GM18511 (cell line): ENCODE data around the gene SMIM9.

Experiments used
- ATAC-seq: cut with Tn5 transposase; IDR thresholded peaks from one replicate; pipeline ENCODE4 v1.9.1; 2021; ENCODE audit warnings: mild to moderate bottlenecking, moderate library complexity; ENCODE audit not compliant: unreplicated experiment

The SMIM9 gene

DNA sequence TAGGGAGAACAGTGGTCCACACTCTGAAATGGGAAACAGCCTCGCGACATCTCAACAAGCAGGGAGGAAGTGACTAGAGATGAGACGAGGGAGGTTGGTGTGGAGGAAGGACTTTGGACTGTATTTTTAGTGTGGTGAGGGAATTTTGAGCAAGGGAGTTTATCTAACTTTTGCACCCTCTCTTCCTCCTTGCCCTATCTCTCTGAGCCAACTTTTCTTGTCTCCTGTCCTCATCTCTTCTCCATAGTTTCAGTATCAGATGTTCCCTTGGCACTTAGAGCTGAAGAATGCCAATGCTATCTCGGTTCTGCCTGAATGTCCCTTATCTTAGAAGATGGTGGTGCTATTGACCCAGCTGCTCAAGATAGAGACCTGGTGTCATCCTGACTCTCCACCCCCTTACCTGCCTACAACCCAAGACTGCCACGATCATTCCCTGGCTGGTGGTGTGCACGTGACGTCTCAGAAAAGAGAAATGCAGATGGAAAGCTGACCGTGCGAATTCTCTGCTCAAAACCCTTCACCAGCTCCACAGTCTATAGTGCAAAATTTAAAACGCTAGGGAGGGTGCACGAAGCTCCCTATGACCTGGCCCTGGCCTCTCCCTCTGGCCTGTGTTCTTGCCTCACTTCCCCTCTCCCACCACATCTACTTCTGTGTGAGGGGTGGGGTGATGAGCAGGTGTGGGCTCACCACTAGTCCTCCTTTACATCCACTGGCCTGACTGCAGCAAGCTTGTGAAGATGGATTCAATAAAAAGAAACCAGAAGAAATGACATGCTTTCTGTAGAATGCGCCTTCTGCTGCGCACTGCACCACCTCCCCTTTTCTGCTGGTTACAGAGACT is 50.1 kb downstream of the SMIM9 start:
- no peak for ATAC-seq

DNA sequence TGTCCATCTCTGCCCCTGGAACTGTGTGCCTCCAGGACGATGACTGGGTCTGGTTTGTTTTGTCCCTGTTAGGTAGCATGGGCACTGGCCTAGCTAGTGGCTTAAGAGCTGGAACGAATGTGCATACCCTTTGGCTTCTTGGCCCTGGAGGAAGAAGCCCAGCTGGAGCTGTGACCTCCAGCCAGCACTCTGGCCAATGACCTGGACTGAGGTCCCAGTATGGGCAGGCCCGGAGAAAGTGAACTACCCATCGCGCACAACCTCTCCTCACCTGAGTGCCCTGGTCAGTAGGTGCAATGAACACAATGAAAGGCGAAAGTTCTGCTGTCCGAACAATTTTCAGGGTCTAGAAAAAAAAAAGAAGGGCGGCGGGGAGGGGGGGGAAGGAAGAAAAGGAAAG is 53.5 kb downstream of the SMIM9 start:
- ATAC-seq = no peak

DNA sequence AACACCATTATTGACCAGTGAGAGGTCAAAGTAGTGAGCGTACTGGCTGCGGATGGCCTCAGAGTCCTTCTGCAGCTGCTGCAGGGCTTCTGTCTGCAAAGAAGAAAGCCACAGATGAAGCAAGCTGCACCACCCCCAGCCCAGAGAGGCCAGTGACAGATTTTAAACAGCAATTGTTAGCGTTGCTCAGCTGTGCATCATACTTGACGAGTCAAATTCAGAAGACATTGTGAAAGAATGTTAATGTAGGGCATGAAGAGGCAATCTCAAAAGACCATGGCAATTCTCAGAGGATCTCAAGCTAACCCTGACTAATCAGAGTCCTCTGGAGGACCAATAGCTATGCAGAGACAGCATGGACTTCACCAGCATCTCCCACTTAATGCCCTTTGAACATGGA is 55.2 kb downstream of the SMIM9 start:
- no peak for ATAC-seq

DNA sequence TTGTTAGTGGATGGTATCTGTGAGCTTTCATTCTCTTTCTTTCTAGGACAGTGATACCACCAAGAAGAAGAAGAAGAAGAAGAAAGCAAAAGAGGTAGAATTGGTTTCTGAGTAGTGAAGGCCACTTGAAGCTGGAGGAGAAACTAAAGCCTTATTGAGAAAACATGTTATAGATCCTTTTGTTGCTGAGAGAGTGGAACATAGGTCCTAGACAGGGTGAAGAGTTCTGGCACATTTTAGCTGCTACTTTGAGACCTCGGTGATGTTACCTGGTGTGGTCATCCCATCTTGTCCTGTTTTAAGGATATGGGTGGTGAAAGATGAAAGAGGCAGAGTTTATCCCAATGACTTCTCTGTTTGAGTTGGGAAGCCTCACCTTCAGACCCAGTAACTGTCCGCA is 57.7 kb downstream of the SMIM9 start:
- no peak for ATAC-seq

DNA sequence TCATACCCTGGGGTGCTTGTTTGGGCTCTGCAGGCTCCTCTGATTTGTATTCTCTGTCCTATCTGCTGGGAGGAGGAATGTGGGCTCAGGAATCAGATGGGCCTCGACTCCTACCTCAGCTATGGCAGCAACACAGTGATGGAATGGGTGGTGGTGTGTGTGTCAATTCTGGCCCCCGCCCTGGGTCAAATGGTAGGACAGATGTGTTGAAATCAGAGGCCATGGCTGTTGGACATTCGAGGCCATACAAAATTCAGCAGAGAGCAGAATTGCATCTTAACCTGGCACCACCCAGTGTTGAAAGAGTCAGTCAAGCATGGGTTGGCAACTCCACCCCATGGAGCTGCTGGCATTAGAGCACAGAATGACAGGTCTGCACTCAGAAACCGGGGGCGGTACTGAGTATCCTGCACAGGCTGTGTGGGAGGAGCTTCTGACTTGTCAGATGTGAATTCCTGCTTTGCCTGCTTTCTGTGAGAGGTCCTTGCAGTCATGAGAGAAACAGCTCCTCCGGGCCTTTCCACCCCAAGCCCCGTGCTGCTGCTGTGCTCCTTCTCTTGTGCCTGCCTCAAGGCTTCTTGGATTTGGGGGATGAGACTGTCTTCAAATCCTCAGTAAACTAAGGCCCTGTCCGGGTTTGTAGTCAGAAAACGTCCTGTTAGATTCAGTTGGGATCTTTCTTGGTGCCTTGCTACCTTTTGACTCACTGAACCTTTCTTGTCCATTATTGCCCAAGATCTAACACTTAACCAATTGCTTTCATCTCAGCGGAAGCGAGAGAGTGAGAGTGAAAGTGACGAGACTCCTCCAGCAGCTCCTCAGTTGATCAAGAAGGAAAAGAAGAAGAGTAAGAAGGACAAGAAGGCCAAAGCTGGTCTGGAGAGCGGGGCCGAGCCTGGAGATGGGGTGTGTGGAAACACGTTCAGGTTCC is 58.8 kb downstream of the SMIM9 start:
- ATAC-seq = no peak

DNA sequence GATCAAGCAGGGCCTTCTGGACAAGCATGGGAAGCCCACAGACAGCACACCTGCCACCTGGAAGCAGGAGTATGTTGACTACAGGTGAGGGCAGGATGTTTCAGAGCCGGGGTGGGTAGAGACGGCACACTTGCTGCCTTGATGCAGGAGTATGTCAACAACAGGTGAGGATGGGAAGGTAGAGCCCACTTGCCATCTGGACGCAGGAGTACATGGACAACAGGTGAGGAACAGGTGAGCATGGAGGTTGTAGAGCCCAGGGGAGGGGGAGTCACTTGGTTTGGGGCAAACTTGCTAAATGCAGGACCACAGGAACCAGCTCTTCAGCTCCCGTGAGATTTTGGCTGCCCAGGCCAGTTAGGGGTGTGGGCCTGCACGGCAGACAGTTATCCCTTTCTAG is 59.8 kb downstream of the SMIM9 start:
- ATAC-seq = no peak
